ENCODE measurements around the gene ASXL2. TPM values are rescaled to one million over a fixed set of nuclear protein-coding genes. Genes with fewer than 3 reads are reported as not detected.
A peak's percentile ranks its signal among the peaks of the same experiment; 100 is the strongest.

The ASXL2 gene
- total RNA-seq, 1 donor from 2014 or later: 80.7 TPM

GRCh38 chr2:25735835-25736234 is 142.5 kb downstream of the ASXL2 start:
- no peak overlapping the region for H3K27ac Mint-ChIP-seq
- no peaks in the 10 kb centered on the region for H3K9me3 Mint-ChIP-seq
- DNase-seq (ENCODE audit: low spot score): no peak
- H3K27me3 Mint-ChIP-seq (ENCODE audit: low read depth): no peaks in the 10 kb centered on the region
- peaks cover 20% of the 10 kb centered on the region for H3K36me3 Mint-ChIP-seq (ENCODE audit: low read depth)
- intact Hi-C loops (cut with micrococcal nuclease): no loop called here
- H3K4me3 Mint-ChIP-seq (ENCODE audit: low read depth): no peak overlapping the region
- H3K4me1 Mint-ChIP-seq (ENCODE audit: low read depth): no peaks in the 10 kb centered on the region

GRCh38 chr2:25728559-25728958 is 149.7 kb downstream of the ASXL2 start:
- H3K27ac Mint-ChIP-seq: no peak overlapping the region
- H3K9me3 Mint-ChIP-seq: no peaks in the 10 kb centered on the region
- H3K4me1 Mint-ChIP-seq (ENCODE audit: low read depth): peaks cover 3% of the 10 kb centered on the region
- H3K27me3 Mint-ChIP-seq (ENCODE audit: low read depth): no peaks in the 10 kb centered on the region
- H3K36me3 Mint-ChIP-seq (ENCODE audit: low read depth): no peaks in the 10 kb centered on the region
- DNase-seq (ENCODE audit: low spot score): no peak
- intact Hi-C loops (cut with micrococcal nuclease): no loop called here
- no peak overlapping the region for H3K4me3 Mint-ChIP-seq (ENCODE audit: low read depth)

- H3K27ac Mint-ChIP-seq: no peak overlapping the region
- no peaks in the 10 kb centered on the region for H3K9me3 Mint-ChIP-seq
- peaks cover 5% of the 10 kb centered on the region for H3K4me1 Mint-ChIP-seq (ENCODE audit: low read depth)
- no peak overlapping the region for H3K4me3 Mint-ChIP-seq (ENCODE audit: low read depth)
- H3K27me3 Mint-ChIP-seq (ENCODE audit: low read depth): no peaks in the 10 kb centered on the region
- intact Hi-C loops (cut with micrococcal nuclease): no loop called here
- DNase-seq (ENCODE audit: low spot score): no peak
- no peaks in the 10 kb centered on the region for H3K36me3 Mint-ChIP-seq (ENCODE audit: low read depth)
These were observed 151.8 kb downstream of the ASXL2 start for GRCh38 chr2:25726522-25726921.

GRCh38 chr2:25725877-25726276 is 152.4 kb downstream of the ASXL2 start:
- no peaks in the 10 kb centered on the region for H3K9me3 Mint-ChIP-seq

GRCh38 chr2:25724756-25725155 is 153.5 kb downstream of the ASXL2 start:
- intact Hi-C loops (cut with micrococcal nuclease): no loop called here
- no peak overlapping the region for H3K4me3 Mint-ChIP-seq (ENCODE audit: low read depth)
- H3K27ac Mint-ChIP-seq: no peak overlapping the region
- peaks cover 6% of the 10 kb centered on the region for H3K4me1 Mint-ChIP-seq (ENCODE audit: low read depth)
- no peaks in the 10 kb centered on the region for H3K9me3 Mint-ChIP-seq
- DNase-seq (ENCODE audit: low spot score): no peak
- H3K36me3 Mint-ChIP-seq (ENCODE audit: low read depth): no peaks in the 10 kb centered on the region
- no peaks in the 10 kb centered on the region for H3K27me3 Mint-ChIP-seq (ENCODE audit: low read depth)

More at GRCh38 chr2:25725877-25726276, 152.4 kb downstream of the ASXL2 start:
- no peak for DNase-seq (ENCODE audit: low spot score)
- Mint-ChIP-seq H3K36me3 (ENCODE audit: low read depth) (no peaks in the 10 kb centered on the region), H3K4me1 (ENCODE audit: low read depth) (peaks cover 6% of the 10 kb centered on the region), H3K27me3 (ENCODE audit: low read depth) (no peaks in the 10 kb centered on the region), H3K4me3 (ENCODE audit: low read depth) (no peak overlapping the region), H3K27ac (no peak overlapping the region)
- intact Hi-C loops (cut with micrococcal nuclease): no loop called here

- Mint-ChIP-seq H3K36me3 (ENCODE audit: low read depth) (no peaks in the 10 kb centered on the region), H3K27ac (no peak overlapping the region), H3K9me3 (no peaks in the 10 kb centered on the region), H3K4me3 (ENCODE audit: low read depth) (no peak overlapping the region), H3K4me1 (ENCODE audit: low read depth) (peaks cover 6% of the 10 kb centered on the region), H3K27me3 (ENCODE audit: low read depth) (no peaks in the 10 kb centered on the region)
- intact Hi-C loops (cut with micrococcal nuclease): no loop called here
- no peak for DNase-seq (ENCODE audit: low spot score)
These were observed 156.1 kb downstream of the ASXL2 start for GRCh38 chr2:25722224-25722623.

GRCh38 chr2:25720575-25720974 is 157.7 kb downstream of the ASXL2 start:
- DNase-seq (ENCODE audit: low spot score): no peak
- intact Hi-C loops (cut with micrococcal nuclease): no loop called here
- Mint-ChIP-seq H3K9me3 (no peaks in the 10 kb centered on the region), H3K36me3 (ENCODE audit: low read depth) (no peaks in the 10 kb centered on the region), H3K4me3 (ENCODE audit: low read depth) (no peak overlapping the region), H3K4me1 (ENCODE audit: low read depth) (peaks cover 3% of the 10 kb centered on the region), H3K27me3 (ENCODE audit: low read depth) (no peaks in the 10 kb centered on the region), H3K27ac (no peak overlapping the region)

- intact Hi-C loops (cut with micrococcal nuclease): no loop called here
- H3K4me1 Mint-ChIP-seq (ENCODE audit: low read depth): peaks cover 13% of the 10 kb centered on the region
- peaks cover 8% of the 10 kb centered on the region for H3K27me3 Mint-ChIP-seq (ENCODE audit: low read depth)
- H3K9me3 Mint-ChIP-seq: no peaks in the 10 kb centered on the region
- DNase-seq (ENCODE audit: low spot score): no peak
- no peak overlapping the region for H3K27ac Mint-ChIP-seq
- no peaks in the 10 kb centered on the region for H3K36me3 Mint-ChIP-seq (ENCODE audit: low read depth)
- no peak overlapping the region for H3K4me3 Mint-ChIP-seq (ENCODE audit: low read depth)
These were observed 163.5 kb downstream of the ASXL2 start for GRCh38 chr2:25714740-25715139.

GRCh38 chr2:25712455-25712854 is 165.8 kb downstream of the ASXL2 start:
- H3K27ac Mint-ChIP-seq: no peak overlapping the region
- no peaks in the 10 kb centered on the region for H3K36me3 Mint-ChIP-seq (ENCODE audit: low read depth)
- intact Hi-C loops (cut with micrococcal nuclease): no loop called here
- H3K4me1 Mint-ChIP-seq (ENCODE audit: low read depth): peaks cover 13% of the 10 kb centered on the region
- no peaks in the 10 kb centered on the region for H3K9me3 Mint-ChIP-seq
- no peak for DNase-seq (ENCODE audit: low spot score)
- H3K4me3 Mint-ChIP-seq (ENCODE audit: low read depth): no peak overlapping the region
- H3K27me3 Mint-ChIP-seq (ENCODE audit: low read depth): peaks cover 8% of the 10 kb centered on the region

- Mint-ChIP-seq H3K36me3 (ENCODE audit: low read depth) (no peaks in the 10 kb centered on the region), H3K27ac (no peak overlapping the region), H3K4me3 (ENCODE audit: low read depth) (peak overlapping the region; percentile 23), H3K4me1 (ENCODE audit: low read depth) (peaks cover 13% of the 10 kb centered on the region), H3K27me3 (ENCODE audit: low read depth) (peaks cover 8% of the 10 kb centered on the region), H3K9me3 (no peaks in the 10 kb centered on the region)
- intact Hi-C loops (cut with micrococcal nuclease): no loop called here
- DNase-seq (ENCODE audit: low spot score): no peak
These were observed 166.5 kb downstream of the ASXL2 start for GRCh38 chr2:25711675-25712354.

- DNase-seq (ENCODE audit: low spot score): no peak
- intact Hi-C loops (cut with micrococcal nuclease): no loop called here
- Mint-ChIP-seq H3K27ac (peak overlapping the region; percentile 2), H3K27me3 (ENCODE audit: low read depth) (peaks cover 8% of the 10 kb centered on the region), H3K9me3 (no peaks in the 10 kb centered on the region), H3K36me3 (ENCODE audit: low read depth) (no peaks in the 10 kb centered on the region), H3K4me3 (ENCODE audit: low read depth) (no peak overlapping the region), H3K4me1 (ENCODE audit: low read depth) (peaks cover 13% of the 10 kb centered on the region)
These were observed 167.5 kb downstream of the ASXL2 start for GRCh38 chr2:25710750-25711149.

GRCh38 chr2:25709349-25709748 is 168.9 kb downstream of the ASXL2 start:
- Mint-ChIP-seq H3K9me3 (no peaks in the 10 kb centered on the region), H3K27ac (no peak overlapping the region), H3K4me1 (ENCODE audit: low read depth) (peaks cover 13% of the 10 kb centered on the region), H3K4me3 (ENCODE audit: low read depth) (no peak overlapping the region), H3K36me3 (ENCODE audit: low read depth) (no peaks in the 10 kb centered on the region), H3K27me3 (ENCODE audit: low read depth) (peaks cover 8% of the 10 kb centered on the region)
- intact Hi-C loops (cut with micrococcal nuclease): no loop called here
- no peak for DNase-seq (ENCODE audit: low spot score)

- DNase-seq (ENCODE audit: low spot score): no peak
- Mint-ChIP-seq H3K36me3 (ENCODE audit: low read depth) (no peaks in the 10 kb centered on the region), H3K27ac (no peak overlapping the region), H3K27me3 (ENCODE audit: low read depth) (peaks cover 4% of the 10 kb centered on the region), H3K4me1 (ENCODE audit: low read depth) (peaks cover 13% of the 10 kb centered on the region), H3K9me3 (no peaks in the 10 kb centered on the region), H3K4me3 (ENCODE audit: low read depth) (no peak overlapping the region)
- intact Hi-C loops (cut with micrococcal nuclease): no loop called here
These were observed 170.2 kb downstream of the ASXL2 start for GRCh38 chr2:25707927-25708590.

All from activated T-helper 2 cell treated with anti-CD3 and anti-CD28 coated beads, Interferon-gamma antibody, Interleukin-2, Interleukin-4, amounts not matched to agents 10 μg/mL and 5 μg/mL and 100 μg/mL, durations not matched to agents 14 hours and 24 hours and 36 hours (primary cell).